KBM-7 (cell line): ENCODE data around the gene FOXJ3.

Source experiments
- DNase-seq: peaks from one replicate; pipeline ENCODE4 v3.0.0-alpha.2; 2015
- in situ Hi-C: fragments of 300-500 bp; cut with MboI; formaldehyde crosslinking; loops from 2 replicates; pipeline ENCODE4 v1.14.3; 2020; ENCODE audit warnings: low sequenced_read_pairs, low pct_unique_long_range_greater_than_20kb, mixed read lengths

FOXJ3 gene

DNA sequence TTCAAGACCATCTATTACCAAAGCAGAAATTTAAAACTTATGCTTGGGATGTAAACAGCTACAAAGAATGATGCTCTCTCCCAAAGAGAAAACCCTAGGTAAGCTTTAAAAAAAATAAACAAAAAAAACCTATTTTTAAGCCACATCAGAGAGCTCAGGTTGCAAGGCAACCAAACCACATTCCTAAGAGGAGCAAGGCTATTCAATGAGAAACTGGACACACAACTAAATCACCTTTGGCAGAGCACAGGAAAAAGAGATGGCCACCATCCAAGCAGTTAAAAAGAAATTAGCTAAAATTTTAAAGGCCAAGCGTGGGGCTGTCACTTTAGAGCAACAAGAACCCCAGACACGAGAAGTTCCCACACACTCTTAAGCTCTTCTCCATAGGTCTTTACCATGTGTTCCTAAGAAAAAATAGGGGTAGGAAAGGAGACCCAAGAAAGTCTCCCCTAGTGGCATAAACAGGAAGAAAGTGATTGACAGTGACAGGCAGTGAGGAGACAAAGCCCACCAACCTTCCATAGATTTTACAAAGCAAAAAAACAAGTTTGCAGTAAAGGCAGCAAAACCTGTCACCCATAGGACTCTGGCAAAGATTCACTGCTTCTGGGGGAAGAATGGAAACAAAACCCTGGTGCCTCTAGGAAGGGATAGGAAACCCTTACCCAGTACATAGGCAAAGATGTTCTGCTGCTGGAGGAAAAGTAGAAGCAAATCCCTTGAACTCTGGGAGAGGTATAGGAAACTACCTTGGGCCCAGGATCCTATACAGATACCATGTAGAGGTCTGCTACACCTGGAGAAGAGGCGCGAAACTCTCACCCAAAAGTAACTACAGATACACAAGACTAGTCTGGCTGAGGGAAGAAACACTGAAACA lies 68.5 kb downstream of the FOXJ3 start:
- no peak for DNase-seq
- in situ Hi-C loops: no loop called here

DNA sequence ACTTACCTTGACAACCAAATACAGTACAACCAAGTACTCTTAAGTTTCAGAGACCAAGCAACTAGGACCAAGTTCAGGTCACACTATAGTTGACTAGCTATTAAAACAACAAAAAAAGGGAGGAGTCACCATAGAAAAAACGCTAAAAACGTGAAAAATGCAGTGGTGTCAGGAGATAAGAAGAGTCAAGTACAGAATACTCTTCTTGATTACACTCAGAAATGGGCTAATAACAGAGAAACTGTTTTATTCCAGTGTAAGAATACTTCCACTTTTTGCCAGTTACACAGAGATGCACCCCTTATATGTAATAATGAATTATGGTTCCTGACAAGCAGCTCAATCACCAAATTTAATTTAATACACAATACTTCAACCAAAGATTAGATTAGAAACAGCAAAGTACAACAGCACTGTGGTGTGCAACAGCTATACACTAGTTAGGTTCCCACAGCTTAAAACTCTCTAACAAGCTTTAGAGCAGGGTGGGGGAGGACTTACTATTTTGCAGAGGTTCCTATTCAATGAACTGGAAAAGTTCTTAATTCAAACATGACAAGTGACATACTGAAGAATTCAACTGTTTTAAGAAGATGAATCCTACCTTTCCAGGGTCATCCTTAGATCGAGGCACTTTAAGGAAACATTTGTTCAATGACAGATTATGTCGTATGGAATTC lies 70.4 kb downstream of the FOXJ3 start:
- DNase-seq: no peak
- in situ Hi-C loops: no loop called here

DNA sequence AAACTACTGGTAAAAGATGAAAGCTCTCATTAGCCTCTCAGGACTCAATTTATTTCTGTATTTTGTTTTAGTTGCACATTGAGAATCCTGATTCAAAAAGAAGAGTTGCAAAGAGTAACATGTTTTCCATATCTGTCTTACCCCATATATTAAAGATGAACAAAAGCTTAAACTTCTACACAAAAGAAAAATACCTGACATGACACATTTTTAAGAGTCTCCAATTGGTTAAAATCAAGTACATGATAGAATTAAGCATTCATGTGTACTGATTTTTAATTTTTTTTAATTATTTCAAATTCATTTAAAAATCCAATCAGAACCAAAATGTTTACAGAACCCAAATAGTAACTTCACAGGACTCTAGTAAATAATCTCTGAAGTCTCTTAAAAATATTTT lies 72.0 kb downstream of the FOXJ3 start:
- no peak for DNase-seq
- in situ Hi-C loops: no loop called here

DNA sequence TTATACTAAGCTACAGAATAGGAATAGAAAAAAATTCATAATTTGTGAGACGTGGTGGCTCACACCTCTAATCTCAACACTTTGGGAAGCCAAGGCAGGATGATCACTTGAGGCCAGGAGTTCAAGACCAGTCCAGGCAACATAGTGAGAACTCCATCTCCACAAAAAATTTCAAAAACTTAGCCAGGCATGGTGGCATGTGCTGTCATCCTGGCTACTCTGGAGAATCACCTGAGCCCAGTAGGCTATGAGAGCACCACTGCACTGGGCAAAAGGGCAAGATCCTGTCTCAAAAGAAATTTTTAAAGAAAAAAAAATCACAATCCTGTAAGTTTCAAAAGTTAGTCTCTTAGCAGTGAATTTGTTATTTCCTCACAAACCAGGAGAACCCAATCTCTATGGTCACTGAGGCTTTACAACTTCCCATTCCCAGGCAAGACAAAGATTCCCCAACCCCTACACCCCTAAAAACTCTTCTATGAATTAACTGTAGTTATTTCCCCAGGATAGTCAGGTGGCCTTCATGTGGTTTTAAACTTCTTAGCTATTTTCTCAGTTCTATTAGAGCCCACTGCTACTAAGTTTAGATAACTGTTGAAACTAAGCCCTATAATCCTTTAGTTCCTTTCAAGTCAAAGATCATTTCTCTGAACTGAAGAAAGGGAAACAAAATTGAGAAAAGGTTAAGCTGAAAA lies 74.5 kb downstream of the FOXJ3 start:
- in situ Hi-C loops: no loop called here
- no peak for DNase-seq

DNA sequence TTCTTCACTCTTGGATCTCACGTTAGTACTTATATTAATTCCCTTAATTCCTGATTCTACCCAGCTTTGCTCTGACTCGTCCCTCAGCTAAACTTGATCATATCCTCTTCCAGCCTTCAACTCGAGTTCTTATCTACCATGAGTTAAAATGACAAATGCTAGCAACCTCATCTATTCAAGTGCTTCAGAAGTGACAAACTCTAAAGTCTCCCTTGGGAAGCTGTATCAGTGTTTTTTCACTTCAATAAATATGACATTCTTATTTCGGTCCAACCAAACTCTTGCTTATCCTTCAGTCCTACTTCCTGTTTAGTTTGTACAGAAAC lies 75.3 kb downstream of the FOXJ3 start:
- DNase-seq: no peak
- in situ Hi-C loops: no loop called here

DNA sequence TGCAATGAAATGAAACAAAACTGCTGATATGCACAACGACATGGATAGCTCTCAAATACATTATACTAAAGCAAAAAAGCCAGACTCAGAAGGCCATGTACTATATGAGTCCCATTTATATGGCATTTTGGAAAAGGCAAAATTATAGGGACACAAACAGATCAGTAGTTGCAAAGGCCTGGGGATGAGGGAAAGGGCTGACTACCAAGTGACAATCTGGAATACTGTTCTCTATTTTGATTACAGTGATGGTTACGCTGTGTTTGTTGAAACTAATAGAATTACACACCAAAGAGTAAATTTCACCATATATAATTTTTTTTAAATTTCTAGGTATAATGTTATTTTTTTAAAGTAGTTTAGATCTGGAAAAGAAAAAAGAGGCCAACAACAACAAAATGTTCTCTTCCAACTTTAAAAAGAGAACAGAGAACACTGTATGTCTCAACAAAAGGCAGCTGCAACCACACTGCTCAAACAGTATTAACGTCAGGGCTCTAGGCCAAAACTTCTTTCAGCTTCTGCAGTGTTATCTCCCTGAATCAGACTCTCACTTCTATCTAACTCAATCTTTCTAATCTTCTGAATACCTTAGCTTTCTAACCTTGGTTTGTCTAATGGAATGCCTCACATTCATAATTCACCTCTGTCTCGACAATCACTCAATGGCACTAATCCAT lies 75.8 kb downstream of the FOXJ3 start:
- DNase-seq: no peak
- in situ Hi-C loops: no loop called here

DNA sequence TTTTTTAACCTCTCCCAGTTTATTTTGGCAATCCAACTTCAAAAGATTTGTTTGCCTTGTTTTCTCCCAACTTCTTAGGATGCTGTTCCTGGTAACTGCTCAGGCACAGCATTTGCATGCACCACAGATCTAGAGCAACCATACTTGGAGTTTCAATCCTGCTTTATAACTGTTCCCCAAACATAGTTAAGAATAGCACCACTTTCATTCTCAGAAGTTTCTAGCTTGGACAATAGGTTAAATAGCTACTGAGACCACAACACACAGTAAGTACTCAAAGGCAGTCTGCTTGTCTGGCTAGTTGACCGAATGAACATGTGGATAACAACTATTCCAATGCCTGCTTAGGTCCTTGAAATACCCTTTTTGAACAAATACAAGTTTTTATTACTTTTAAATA lies 76.8 kb downstream of the FOXJ3 start:
- no peak for DNase-seq
- in situ Hi-C loops: no loop called here

DNA sequence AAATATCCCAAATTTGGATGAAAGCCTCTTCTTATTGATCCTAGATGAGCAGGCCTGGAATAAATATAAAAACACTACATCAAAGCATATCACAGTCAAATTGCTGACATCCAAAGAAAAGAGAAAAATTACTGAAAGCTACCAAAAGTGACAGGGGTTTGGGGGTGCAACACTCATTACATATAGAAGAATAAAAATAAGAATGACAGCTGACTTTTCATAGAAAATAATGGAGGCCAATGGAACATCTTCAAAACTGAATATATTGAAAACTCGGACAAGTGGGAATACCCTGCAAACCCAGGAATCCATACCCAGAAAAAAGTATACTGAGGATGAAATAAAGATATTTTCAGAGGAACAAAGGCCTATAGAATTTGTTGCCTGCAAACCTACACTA lies 84.0 kb downstream of the FOXJ3 start:
- in situ Hi-C loops: no loop called here
- DNase-seq: no peak

DNA sequence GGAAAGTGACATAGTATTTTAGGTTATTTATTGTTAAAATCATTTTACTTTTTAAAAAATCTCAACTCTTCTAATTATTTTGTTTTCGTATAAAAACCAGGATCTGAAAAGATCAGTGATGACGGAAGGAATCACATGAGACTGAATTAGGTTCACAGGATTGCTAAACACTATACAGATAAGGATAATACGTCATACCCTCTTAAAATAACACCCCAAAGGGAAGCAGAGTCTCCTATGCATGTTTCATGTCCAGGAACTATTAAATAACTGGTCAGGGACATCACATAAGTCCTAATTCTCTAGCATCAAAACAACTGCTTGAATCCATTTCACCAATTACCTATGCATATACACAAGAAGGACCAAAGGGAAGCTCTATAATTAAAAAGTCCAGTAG lies 84.9 kb downstream of the FOXJ3 start:
- in situ Hi-C loops: no loop called here
- DNase-seq: no peak

DNA sequence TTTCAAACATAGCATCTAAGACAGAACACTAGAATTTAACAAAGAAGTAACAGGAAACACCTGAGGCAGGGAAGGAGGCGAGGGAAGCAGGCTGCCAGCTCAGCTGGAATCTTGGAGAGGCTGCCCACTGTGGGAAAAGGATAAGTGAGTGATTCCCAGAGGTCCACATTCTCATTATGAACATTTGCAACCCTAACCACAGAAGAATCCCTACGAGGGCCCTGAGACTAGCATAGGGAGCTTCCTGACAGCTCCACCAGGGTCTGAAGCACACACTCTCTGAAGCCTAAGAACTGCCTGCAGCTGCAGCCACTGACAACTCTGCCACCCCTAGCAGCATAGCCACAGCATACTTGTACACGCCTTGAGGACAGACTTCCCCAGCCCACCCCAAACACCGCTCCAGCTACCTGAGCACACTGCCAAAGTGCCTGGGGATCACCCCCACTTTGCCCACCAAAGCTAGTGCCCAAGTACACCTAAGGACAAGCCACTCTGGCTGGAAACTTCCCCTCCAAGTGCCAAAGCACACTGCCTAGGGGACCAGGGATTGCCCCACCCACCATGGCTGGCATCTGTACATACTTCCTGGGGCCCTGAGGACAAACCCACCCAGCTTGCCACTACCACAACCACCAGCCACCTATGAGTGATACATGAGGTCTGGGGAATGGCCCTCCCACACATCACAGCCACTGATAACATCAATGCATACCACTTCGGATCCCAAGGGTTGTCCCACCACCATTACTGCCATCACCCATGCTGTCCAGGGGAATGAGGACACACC lies 93.9 kb downstream of the FOXJ3 start:
- no peak for DNase-seq
- in situ Hi-C loops: no loop called here

DNA sequence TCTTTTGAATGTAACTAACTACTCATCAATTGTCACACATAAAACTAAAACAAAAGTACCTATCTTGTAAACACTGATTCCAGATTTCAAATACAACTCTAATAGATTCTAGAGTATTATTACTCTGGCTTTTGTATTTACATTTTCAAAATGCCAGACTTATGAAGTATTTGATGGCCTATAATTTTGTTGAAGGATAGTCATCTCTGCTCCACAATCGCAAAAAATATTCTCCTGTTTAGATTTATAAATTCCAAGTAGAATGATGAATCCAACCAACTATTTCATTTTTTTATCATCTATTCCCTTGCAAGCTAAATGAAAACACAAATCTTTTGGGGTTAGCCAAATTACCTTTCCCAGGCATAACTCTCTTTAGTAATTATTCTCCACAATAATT lies 95.5 kb downstream of the FOXJ3 start:
- in situ Hi-C loops: no loop called here
- no peak for DNase-seq

DNA sequence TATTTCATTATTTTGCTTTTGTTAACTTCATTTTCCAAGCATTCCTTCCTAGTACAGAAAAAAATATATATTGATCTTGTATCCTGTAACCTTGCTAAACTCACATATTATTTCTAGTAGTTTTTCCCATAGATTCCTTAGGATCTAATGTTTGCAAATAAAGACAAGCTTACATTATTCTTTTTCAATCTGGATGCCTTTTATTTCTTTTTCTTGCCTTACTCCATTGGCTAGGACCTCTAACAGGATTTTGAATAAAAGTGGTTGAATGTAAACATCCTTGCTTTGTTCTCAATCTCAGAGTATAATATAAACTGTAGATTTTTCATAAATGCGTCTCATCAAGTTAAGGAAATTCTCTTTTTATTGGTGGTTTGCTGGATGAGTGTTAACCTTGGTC lies 96.0 kb downstream of the FOXJ3 start:
- DNase-seq: no peak
- in situ Hi-C loops: no loop called here

DNA sequence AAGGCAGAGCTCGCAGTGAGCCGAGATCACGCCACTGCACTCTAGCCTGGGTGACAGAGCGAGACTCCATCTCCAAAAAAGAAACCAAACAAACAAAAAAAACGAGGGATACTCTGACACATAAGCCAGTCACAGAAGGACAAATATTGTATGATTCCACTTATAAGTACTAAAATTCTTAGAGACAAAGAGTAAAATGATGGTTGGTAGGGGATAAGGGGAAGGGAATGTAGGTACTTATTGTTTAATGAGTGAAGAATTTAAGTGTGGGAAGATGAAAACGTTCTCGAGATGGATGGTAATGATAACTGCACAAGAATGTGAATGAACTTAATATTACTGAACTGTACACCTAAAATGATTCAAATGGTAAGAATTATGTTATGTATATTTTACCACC lies 103.8 kb downstream of the FOXJ3 start:
- in situ Hi-C loops: no loop called here
- DNase-seq: no peak

DNA sequence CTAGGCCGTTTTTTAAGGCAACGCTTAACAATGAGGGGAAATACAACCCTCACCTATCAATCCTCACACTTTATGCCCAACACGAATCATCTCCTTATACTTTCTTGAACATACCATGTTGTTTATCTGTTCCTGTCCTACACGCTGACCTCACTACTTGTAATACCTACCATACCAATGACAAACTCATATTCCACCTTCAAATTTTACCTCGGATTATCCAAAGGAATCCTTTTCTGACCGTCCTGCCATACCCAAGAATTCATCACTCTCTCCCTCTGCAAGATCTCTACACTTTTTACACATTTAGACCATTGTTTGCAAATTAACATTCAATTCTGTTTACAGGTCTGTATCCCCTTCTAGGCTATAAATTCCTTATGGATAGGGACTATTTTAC lies 106.1 kb downstream of the FOXJ3 start:
- in situ Hi-C loops: no loop called here
- DNase-seq: no peak

DNA sequence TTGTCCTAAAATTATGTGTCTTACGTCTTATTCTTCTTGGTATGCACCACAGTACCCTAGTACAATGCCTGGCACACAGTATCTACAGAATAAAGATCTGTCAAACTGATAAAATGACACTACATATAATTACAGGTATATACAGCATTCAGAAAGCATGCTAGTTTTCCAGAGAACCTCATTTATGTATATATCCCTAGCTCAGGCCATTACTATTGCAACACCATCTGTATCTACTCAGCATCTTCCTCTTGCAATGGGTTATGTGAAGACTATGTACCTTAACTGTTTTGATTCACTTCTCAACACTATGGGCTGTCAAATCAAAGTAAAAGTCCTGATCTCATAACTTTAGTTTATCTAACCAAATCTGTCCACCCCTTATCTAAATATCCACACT lies 112.0 kb downstream of the FOXJ3 start:
- no peak for DNase-seq
- in situ Hi-C loops: no loop called here

DNA sequence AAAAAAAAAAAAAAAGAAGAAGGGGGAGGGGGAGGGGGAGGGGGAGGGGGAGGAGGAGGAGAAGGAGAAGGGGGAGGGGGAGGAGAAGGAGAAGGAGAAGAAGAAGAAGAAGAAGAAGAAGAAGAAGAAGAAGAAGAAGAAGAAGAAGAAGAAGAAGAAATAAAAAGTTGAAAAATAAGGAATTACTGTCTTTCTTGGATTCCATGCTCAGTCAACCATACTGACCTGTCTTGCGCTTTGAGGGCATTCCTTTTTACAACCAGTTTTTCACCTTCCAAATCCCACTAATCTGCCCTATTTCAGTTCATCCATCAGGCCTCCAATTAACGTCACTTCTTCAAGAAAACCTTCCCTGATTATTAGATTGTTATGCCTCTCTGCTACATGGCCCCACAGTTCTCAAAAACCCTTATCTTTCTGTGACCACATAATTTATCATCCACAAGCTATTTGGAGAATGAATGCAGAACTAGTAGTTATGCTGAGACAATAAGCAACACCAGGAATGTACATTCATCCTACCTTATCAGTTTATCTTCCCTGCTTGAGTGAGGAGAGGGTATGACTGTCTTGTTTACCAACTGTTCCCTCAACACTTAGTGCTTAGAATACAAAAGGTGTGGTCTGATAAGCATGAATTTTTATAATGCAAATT lies 113.0 kb downstream of the FOXJ3 start:
- in situ Hi-C loops: no loop called here
- DNase-seq: no peak

DNA sequence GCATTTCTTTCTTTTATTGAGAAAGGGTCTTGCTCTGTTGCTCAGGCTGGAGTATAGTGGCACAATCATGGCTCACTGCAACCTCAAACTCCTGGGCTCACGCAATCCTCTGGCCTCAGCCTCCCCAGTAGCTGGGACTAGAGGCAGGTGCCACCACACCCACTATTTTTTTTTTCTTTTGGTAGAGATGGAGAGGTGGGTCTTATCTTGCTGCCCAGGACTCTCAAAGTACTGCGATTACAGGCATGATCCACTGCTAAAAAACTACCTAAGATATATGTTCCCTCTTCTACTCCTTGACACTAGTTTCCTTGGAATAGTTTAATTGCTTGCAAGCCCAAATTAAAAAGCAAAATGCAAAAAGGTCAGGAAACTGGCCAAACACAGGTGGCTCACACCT lies 113.6 kb downstream of the FOXJ3 start:
- in situ Hi-C loops: no loop called here
- DNase-seq: no peak

DNA sequence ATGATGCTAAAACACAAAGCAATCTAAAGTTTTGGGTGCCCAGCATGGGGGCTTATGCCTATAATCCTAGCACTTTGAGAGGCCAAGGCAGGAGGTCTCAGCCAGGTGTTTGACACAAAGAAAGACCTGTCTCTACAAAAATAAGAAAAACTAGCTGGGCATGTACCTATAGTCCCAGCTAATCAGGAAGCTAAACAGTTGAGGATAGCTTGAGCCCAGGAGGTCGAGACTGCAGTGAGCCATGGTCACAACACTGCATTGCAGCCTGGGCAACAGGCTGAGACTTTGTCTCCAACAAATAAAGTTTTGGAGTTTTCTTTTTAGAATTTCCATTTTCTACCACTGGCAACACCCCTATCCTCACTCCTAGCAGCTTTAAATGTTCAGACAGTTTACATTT lies 115.4 kb downstream of the FOXJ3 start:
- no peak for DNase-seq
- in situ Hi-C loops: no loop called here

DNA sequence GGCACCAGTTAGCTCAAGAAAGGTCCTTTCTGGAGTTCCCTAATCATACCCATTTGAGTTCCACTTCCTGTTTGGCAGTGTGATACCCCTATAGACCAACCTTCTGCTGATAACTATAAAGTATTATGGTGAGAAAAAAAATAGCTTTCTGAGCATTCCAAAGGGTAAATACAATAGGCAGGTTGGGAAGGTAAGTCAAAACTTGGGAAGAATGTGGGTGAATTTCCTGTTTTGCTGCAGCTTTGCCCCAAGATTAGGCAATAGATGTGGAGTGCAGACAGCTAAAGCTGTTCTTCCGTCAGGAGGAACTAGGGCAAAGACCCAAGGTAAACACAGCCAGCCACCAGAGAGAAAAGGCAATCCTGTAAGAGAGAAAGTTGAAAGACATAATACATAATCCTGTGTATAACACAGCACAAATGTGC lies 120.6 kb downstream of the FOXJ3 start:
- in situ Hi-C loops: no loop called here
- peak; percentile 53 for DNase-seq
